Activated CD4-positive, alpha-beta T cell treated with anti-CD3 and anti-CD28 coated beads, Interleukin-2, amount 10 ng/mL, durations not matched to agents 7 days and 5 days (primary cell): ENCODE results near the gene LRRC36. TPM values are rescaled to one million over a fixed set of nuclear protein-coding genes. Genes with fewer than 3 reads are reported as not detected.
"Not testable (repeated sequence)": the region's sequence is repeated elsewhere in the genome, so short reads cannot be mapped to it uniquely, and the experiment has no call there.

ENCODE experiments used
- CTCF ChIA-PET: fragments of 350-600 bp; sonication (Branson Sonifier 250); formaldehyde crosslinking; loops from one replicate; lab custom pipeline; 2021; ENCODE audit warnings: antibody characterized with exemption; lab: Charles Lee
- POLR2A ChIA-PET: fragments of 350-600 bp; sonication (Branson Sonifier 250); formaldehyde crosslinking; loops from one replicate; lab custom pipeline; 2021; ENCODE audit warnings: antibody characterized with exemption; lab: Charles Lee
- DNase-seq: peaks from one replicate; pipeline ENCODE4 v3.0.0-alpha.2; 2020
- H3K27ac Mint-ChIP-seq: one replicate; pipeline ENCODE4 v1.8.0; 2021; ENCODE audit warnings: mild to moderate bottlenecking, moderate library complexity, mixed read lengths
- H3K27me3 Mint-ChIP-seq: one replicate; pipeline ENCODE4 v1.8.0; 2021; ENCODE audit warnings: mixed read lengths
- H3K36me3 Mint-ChIP-seq: one replicate; pipeline ENCODE4 v1.8.0; 2021; ENCODE audit warnings: low read depth, mixed read lengths
- H3K4me1 Mint-ChIP-seq: one replicate; pipeline ENCODE4 v1.8.0; 2021; ENCODE audit warnings: mixed read lengths
- H3K4me3 Mint-ChIP-seq: one replicate; pipeline ENCODE4 v1.8.0; 2021; ENCODE audit warnings: mild to moderate bottlenecking, moderate library complexity, mixed read lengths
- H3K9me3 Mint-ChIP-seq: one replicate; pipeline ENCODE4 v1.8.0; 2021; ENCODE audit warnings: mixed read lengths
- total RNA-seq, 2 experiments: library from RNA; stranded (reverse); gene quantifications; one replicate each; pipeline ENCODE4 v1.2.3, GENCODE V29; 2021

The LRRC36 gene
- total RNA-seq, 2 experiments from 2014 or later: not detected

DNA sequence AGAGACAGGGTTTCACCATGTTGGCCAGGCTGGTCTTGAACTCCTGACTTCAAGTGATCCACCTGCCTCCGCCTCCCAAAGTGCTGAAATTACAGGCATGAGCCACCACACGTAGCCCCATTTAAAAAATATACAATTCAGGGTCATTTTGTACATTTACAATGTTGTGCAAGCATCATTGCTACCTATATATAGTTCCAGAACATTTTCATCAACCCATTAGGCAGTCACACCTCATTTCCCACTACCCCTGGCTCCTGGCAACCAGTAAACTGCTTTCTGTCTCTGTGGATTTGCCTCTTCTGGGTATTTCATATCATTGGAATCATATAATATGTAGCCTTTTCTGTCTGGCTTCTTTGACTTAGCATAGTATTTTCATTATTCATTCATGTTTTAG lies 6.7 kb downstream of the LRRC36 start:
- CTCF ChIA-PET: interaction anchor here (1.0 to 1.8 kb wide), 2 partner anchors 11 to 23 kb away, joined by 3 to 4 read pairs; no protein-coding TSS in a partner anchor
- POLR2A ChIA-PET: no interaction called here

DNA sequence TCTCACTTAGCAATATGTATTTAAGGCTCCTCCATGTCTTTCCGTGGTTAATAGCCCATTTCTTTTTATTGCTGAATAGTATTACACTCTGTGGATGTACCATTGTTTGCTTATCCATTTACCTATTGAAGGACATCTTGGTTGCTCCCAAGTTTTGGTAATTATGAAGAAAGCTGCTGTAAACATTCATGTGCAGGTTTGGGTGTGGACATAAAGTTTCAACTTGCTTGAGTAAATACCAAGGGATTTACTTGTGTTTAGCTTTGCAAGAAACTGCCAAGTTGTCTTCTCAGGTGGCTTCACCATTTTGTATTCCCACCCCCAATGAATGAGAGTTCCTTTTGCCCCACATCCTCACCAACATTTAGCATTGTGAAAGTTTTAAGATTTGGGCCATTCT lies 9.5 kb downstream of the LRRC36 start:
- Mint-ChIP-seq H3K27ac (no peak overlapping the region), H3K4me1 (no peaks in the 10 kb centered on the region), H3K36me3 (no peaks in the 10 kb centered on the region), H3K4me3 (no peak overlapping the region), H3K27me3 (peaks cover 6% of the 10 kb centered on the region), H3K9me3 (peaks cover 9% of the 10 kb centered on the region)
- CTCF ChIA-PET: interaction anchor here (1.2 kb wide), 2 partner anchors 9 to 86 kb away, joined by 3 read pairs; partner anchors contain the start of genes KCTD19 and LRRC36
- no peak for DNase-seq
- POLR2A ChIA-PET: no interaction called here

More for the DNA sequence above, 6.7 kb downstream of the LRRC36 start:
- Mint-ChIP-seq H3K27me3 (peaks cover 11% of the 10 kb centered on the region), H3K9me3 (peaks cover 9% of the 10 kb centered on the region), H3K36me3 (no peaks in the 10 kb centered on the region), H3K4me3 (no peak overlapping the region), H3K4me1 (no peaks in the 10 kb centered on the region), H3K27ac (no peak overlapping the region)
- DNase-seq: no peak

DNA sequence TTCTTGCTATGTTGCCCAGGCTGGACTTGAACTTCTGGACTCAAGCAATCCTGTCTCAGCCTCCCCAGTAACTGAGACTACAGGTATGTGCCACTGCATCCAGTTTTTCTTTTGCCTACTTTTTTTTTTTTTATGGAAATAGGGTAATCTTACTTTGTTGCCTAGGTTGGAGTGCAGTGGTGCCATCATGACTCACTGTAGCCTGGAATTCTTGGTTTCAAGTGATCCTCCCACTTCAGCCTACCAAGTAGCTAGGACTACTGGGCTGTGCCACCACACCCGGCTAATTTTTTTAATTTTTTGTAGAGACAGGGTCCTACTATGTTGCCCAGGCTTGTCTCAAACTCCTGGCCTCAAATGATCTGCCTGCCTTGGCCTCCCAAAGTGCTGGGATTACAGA lies 10.0 kb downstream of the LRRC36 start:
- POLR2A ChIA-PET: no interaction called here
- Mint-ChIP-seq H3K9me3 (peaks cover 9% of the 10 kb centered on the region), H3K27me3 (peaks cover 8% of the 10 kb centered on the region)

DNA sequence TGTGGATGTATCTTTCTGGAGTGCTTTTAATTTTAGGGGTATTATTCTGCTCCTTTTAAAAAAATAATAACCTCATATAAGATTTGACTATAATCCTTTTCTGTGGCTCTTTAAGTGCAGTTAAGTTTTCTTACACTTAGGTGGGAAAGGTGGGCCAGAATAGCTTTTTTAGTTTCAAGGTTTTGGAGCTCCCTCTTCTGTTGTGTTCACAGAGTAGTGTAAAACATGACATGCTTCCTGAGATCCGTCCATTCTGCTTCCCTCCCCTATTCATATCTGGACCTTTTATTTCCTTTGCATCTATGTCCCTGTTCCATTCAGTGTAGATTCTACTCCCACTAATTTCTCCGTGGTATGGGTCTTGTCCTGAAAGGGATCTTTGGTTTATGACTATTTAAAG lies 12.8 kb downstream of the LRRC36 start:
- H3K4me1 Mint-ChIP-seq: no peaks in the 10 kb centered on the region
- ChIA-PET POLR2A (no interaction called here), CTCF (interaction anchor here (1.3 kb wide), 1 partner anchor 15 kb away, joined by 3 read pairs; no protein-coding TSS in a partner anchor)
- DNase-seq: no peak
- H3K36me3 Mint-ChIP-seq: no peaks in the 10 kb centered on the region
- peaks cover 8% of the 10 kb centered on the region for H3K27me3 Mint-ChIP-seq
- peaks cover 9% of the 10 kb centered on the region for H3K9me3 Mint-ChIP-seq
- H3K4me3 Mint-ChIP-seq: no peak overlapping the region
- no peak overlapping the region for H3K27ac Mint-ChIP-seq

More for the DNA sequence above, 10.0 kb downstream of the LRRC36 start:
- no peak overlapping the region for H3K4me3 Mint-ChIP-seq
- no peak overlapping the region for H3K27ac Mint-ChIP-seq
- DNase-seq: no peak
- no peaks in the 10 kb centered on the region for H3K4me1 Mint-ChIP-seq
- no peaks in the 10 kb centered on the region for H3K36me3 Mint-ChIP-seq
- CTCF ChIA-PET: interaction anchor here (1.2 kb wide), 2 partner anchors 10 to 87 kb away, joined by 3 read pairs; partner anchors contain the start of genes KCTD19 and LRRC36

DNA sequence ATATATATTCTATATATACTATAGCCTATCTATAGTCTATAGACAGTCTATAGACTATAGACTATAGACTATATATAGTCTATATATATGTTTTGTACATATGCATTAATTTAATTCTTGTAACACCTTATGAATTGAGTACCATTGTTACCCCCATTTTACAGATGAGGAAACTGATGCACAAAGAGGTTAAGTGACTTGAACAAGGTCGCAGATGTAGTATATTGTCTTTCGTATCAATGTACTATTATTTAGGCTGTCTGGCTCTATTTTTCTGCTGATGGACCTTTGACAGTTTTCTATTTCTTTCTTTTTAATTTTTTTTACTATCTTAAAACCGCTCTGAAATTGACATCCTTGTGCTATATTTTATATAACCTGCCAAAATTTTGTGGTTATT lies 14.6 kb downstream of the LRRC36 start:
- no peak for DNase-seq
- H3K27me3 Mint-ChIP-seq: peaks cover 13% of the 10 kb centered on the region
- H3K36me3 Mint-ChIP-seq: no peaks in the 10 kb centered on the region
- no peaks in the 10 kb centered on the region for H3K4me1 Mint-ChIP-seq
- H3K9me3 Mint-ChIP-seq: no peaks in the 10 kb centered on the region
- CTCF ChIA-PET: no interaction called here
- POLR2A ChIA-PET: no interaction called here
- no peak overlapping the region for H3K4me3 Mint-ChIP-seq
- no peak overlapping the region for H3K27ac Mint-ChIP-seq

DNA sequence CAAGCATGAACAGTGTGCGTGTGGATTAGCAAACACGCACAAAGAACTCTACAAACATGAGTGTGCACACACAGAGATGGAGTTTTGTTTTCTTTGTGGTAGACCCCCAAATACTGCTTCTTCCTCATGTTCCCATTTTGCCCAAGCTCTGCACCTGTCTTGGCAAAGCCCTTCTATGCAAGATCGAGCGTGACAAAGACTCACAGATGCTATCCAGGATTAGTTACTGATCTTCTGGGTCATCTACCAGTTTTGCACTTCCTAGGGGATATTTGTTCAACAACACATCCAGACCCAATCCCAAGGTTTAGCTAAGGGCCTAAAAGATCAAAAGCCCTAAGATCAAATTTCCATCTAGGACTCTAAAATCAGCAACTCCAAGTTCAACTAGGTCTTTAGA lies 16.0 kb downstream of the LRRC36 start:
- no peak overlapping the region for H3K4me3 Mint-ChIP-seq
- H3K27me3 Mint-ChIP-seq: peaks cover 19% of the 10 kb centered on the region
- no peaks in the 10 kb centered on the region for H3K36me3 Mint-ChIP-seq
- no peaks in the 10 kb centered on the region for H3K4me1 Mint-ChIP-seq
- DNase-seq: no peak
- no peaks in the 10 kb centered on the region for H3K9me3 Mint-ChIP-seq
- ChIA-PET POLR2A (no interaction called here), CTCF (no interaction called here)
- no peak overlapping the region for H3K27ac Mint-ChIP-seq

DNA sequence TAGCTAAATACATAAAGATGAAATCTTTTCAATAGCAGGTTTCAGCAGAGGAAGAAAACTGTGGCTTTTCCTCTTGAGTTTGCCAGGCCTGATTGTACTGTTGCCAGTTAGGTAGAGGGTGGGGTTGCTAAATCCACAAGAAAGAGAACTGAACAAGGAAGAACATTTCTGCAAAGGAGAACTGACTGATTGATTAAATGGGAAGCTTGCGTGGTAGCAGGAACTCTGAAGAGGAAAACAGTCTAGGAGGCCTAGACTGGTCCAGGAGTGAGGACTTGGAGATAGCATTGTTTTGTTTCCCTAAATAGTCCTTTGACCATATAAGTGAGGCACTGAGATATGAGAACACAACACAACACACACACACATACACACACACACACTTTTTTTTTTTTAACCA lies 18.8 kb downstream of the LRRC36 start:
- no peak overlapping the region for H3K27ac Mint-ChIP-seq
- no peaks in the 10 kb centered on the region for H3K9me3 Mint-ChIP-seq
- ChIA-PET POLR2A (no interaction called here), CTCF (interaction anchor here (1.0 kb wide), 1 partner anchor 103 kb away, joined by 3 read pairs; no protein-coding TSS in a partner anchor)
- H3K27me3 Mint-ChIP-seq: peaks cover 26% of the 10 kb centered on the region
- no peaks in the 10 kb centered on the region for H3K36me3 Mint-ChIP-seq
- H3K4me3 Mint-ChIP-seq: no peak overlapping the region
- no peak for DNase-seq
- no peaks in the 10 kb centered on the region for H3K4me1 Mint-ChIP-seq

DNA sequence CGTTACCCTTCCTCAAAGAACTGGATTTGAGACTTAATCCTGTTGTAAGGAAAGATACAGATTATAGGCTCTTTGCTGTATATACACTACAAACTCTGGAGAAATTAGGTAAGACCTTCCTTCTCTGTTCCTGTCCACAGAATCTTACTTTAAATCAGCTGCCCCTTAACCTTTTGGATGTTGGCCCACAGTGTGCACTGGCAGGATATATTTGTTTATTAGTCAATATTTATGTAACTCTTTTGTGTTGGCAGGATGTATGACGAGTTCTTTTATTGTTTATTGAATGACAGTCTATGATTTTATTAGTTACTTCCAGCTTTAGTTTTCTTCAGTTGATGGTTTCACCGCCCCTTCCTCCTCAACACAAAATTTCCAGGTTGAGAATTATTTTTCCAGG lies 19.7 kb downstream of the LRRC36 start:
- Mint-ChIP-seq H3K36me3 (no peaks in the 10 kb centered on the region), H3K4me1 (no peaks in the 10 kb centered on the region), H3K4me3 (no peak overlapping the region), H3K27me3 (peaks cover 26% of the 10 kb centered on the region), H3K9me3 (no peaks in the 10 kb centered on the region), H3K27ac (no peak overlapping the region)
- ChIA-PET POLR2A (no interaction called here), CTCF (interaction anchor here (1.4 kb wide), 1 partner anchor 86 kb away, joined by 4 read pairs; no protein-coding TSS in a partner anchor)
- no peak for DNase-seq

DNA sequence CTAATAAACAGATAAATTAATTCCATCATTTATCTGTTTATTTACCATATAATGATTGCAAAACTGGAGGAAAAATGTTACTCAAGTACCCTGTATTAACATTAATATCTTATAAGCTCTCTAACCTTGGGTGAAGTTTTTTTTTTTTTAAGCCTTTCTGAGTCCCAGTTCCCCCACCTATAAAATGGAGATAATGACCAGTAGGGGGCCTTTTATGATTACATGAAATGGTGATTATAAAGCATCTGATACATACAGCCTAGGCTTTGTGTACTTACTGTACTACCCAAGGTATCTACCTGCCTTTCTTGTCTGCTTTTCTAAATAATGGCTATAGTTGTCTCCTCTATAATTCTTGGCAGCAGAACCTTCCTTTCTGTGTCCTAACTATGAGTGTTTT lies 22.6 kb downstream of the LRRC36 start:
- Mint-ChIP-seq H3K27me3 (peaks cover 23% of the 10 kb centered on the region), H3K27ac (no peak overlapping the region), H3K4me3 (no peak overlapping the region), H3K4me1 (no peaks in the 10 kb centered on the region), H3K9me3 (no peaks in the 10 kb centered on the region), H3K36me3 (no peaks in the 10 kb centered on the region)
- POLR2A ChIA-PET: interaction anchor here (0.6 kb wide), 1 partner anchor 762 kb away, joined by 4 read pairs; no protein-coding TSS in a partner anchor
- DNase-seq: no peak
- CTCF ChIA-PET: interaction anchor here (0.8 to 1.0 kb wide), 2 partner anchors 11 to 57 kb away, joined by 3 read pairs; no protein-coding TSS in a partner anchor

DNA sequence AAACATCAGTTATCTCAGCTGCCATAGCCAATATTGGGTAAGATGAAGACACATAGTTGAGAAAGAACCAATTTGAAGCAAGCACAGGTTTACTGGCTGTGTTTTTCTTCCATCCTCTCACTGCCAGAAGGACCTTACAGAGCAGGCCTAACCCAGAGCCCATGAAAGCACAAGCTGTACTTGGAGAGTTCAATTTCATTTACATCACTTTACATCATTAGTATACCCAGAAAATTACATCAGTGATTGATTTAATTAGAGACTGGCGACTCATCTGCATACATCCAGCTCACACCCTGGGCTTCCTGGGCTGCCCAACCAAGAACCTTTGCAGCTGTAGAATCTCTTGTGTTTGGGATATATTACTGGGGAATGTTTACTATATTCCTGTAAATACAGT lies 23.7 kb downstream of the LRRC36 start:
- no peak overlapping the region for H3K4me3 Mint-ChIP-seq
- H3K9me3 Mint-ChIP-seq: no peaks in the 10 kb centered on the region

DNA sequence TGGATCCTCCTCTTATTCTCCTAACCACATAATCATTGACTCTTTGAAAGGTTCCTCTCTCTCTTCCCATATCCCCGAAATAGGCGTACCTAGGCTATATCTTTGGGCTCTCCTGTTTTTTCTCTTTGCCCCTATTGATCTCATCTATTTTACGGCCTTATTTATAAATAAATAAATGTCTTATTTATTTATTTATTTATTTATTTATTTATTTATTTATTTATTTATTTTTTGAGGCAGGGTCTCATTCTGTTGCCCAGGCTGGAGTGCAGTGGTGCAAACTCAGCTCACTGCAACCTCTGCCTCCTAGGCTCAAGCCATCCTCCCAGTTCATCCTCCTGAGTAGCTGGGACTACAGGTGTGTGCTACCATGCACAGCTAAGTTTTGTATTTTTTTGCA lies 25.8 kb downstream of the LRRC36 start:
- DNase-seq, H3K27ac Mint-ChIP-seq, POLR2A ChIA-PET, H3K4me3 Mint-ChIP-seq, H3K4me1 Mint-ChIP-seq, H3K9me3 Mint-ChIP-seq, H3K36me3 Mint-ChIP-seq: not testable (repeated sequence)
- peaks cover 15% of the 10 kb centered on the region for H3K27me3 Mint-ChIP-seq
- CTCF ChIA-PET: interaction anchor here (0.8 to 1.5 kb wide), 4 partner anchors 14 to 92 kb away, joined by 3 to 4 read pairs (median 3); no protein-coding TSS in a partner anchor

More for the DNA sequence above, 23.7 kb downstream of the LRRC36 start:
- Mint-ChIP-seq H3K36me3 (no peaks in the 10 kb centered on the region), H3K27me3 (peaks cover 26% of the 10 kb centered on the region), H3K4me1 (no peaks in the 10 kb centered on the region), H3K27ac (no peak overlapping the region)
- POLR2A ChIA-PET: no interaction called here
- CTCF ChIA-PET: interaction anchor here (0.7 to 1.0 kb wide), 2 partner anchors 89 to 100 kb away, joined by 3 to 4 read pairs; no protein-coding TSS in a partner anchor
- no peak for DNase-seq

DNA sequence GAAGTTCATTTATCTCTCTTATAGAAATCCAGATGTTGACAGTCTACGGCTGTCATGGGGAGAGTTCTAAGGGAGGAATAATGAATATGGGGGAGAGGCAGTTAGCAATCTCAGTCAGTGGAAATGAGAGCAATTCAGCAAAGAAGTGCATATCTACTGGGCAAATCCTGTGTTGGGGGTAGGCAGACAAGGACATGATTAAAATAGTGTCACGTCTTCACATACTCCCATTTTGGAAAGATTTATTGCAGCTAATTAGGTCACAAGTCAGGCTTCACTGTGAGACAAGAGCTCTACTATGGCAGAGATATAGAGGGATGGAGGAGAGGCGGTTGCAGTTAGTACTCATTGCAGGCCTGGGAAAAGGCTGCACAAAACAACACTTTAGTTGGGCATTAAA lies 29.8 kb downstream of the LRRC36 start:
- H3K36me3 Mint-ChIP-seq: no peaks in the 10 kb centered on the region
- no peak for DNase-seq
- no peaks in the 10 kb centered on the region for H3K4me1 Mint-ChIP-seq
- H3K27me3 Mint-ChIP-seq: peaks cover 10% of the 10 kb centered on the region
- ChIA-PET CTCF (interaction anchor here (1.0 kb wide), 1 partner anchor 23 kb away, joined by 4 read pairs; no protein-coding TSS in a partner anchor), POLR2A (no interaction called here)
- H3K4me3 Mint-ChIP-seq: no peak overlapping the region
- no peaks in the 10 kb centered on the region for H3K9me3 Mint-ChIP-seq
- H3K27ac Mint-ChIP-seq: no peak overlapping the region

DNA sequence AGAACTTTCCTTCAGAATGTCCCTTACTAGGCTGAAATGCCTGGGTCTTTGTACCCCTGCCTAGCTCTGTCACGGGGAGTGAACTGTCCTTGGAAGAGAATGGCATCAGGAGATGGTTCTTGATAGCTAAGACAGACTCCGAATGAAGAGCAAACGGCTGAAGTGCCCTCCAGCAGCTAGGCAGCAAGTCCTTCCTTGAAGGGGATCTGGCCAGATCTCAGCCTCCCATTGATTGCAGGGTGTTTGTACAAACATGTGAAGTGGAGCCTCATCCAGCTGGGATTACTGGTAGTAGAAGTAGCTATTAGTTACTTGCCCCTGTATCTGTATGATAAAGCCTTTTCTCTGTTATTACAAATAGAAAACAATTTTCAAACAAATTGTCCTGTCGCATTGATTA lies 30.9 kb downstream of the LRRC36 start:
- no peaks in the 10 kb centered on the region for H3K9me3 Mint-ChIP-seq
- CTCF ChIA-PET: interaction anchor here (0.6 to 1.5 kb wide), 2 partner anchors 10 to 39 kb away, joined by 3 read pairs; no protein-coding TSS in a partner anchor
- no peak overlapping the region for H3K27ac Mint-ChIP-seq
- POLR2A ChIA-PET: interaction anchor here (0.6 kb wide), 1 partner anchor 452 kb away, joined by 3 read pairs; no protein-coding TSS in a partner anchor
- no peaks in the 10 kb centered on the region for H3K4me1 Mint-ChIP-seq
- no peak for DNase-seq
- H3K4me3 Mint-ChIP-seq: no peak overlapping the region
- peaks cover 10% of the 10 kb centered on the region for H3K27me3 Mint-ChIP-seq
- no peaks in the 10 kb centered on the region for H3K36me3 Mint-ChIP-seq
